ENCODE results near the gene DUSP11.

DUSP11 gene

GRCh38 chr2:73779467-73780236, at the start of gene DUSP11:
Gene DUSP11 (minus strand): TSS chr2:73780103. CDS start chr2:73779974, 129 bp downstream.
- peak within 1 kb of the TSS; percentile 62 for H3K4me3 ChIP-seq (ENCODE audit: low read depth, low read length)
- DNase-seq (ENCODE audit: low read depth) = peak; percentile 97
- peak; percentile 91 for TF ChIP-seq CTCF (IDR thresholded peaks at IDR 0.05; ENCODE audit: insufficient read depth, low read depth, low read length, missing control alignments)

- H3K4me3 ChIP-seq (ENCODE audit: low read depth, low read length) = peak within 1 kb of the TSS; percentile 69
- no peak for TF ChIP-seq CTCF (IDR thresholded peaks at IDR 0.05; ENCODE audit: insufficient read depth, low read depth, low read length, missing control alignments)
- DNase-seq (ENCODE audit: low read depth) = peak; percentile 96
These were observed 49.1 kb upstream of the DUSP11 start, which contains the start of gene STAMBP for GRCh38 chr2:73828818-73829570. Gene STAMBP (plus strand): TSS chr2:73828961. CDS start chr2:73830857, 1,896 bp downstream.

DNA sequence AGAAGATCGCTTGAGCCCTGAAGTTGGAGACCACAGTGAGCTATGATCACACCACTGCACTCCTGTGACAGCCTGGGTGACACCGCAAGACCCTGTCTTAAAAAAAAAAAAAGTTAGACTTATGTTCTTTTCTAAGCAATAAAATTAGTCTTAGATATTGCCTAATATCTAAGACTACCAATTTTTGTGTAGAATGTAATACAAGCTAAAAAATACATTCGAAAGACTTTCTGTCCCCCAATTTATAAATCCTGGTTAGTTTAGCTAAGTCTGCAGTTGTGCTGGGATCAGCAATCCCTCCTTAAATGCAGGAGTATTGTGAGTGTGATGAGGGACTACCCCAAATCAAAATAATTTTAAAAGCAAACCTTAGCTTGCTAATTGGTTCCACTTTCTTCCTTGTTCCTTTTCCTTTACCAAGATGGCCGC, 48.5 kb upstream of the DUSP11 start:
- no peak for DNase-seq (ENCODE audit: low read depth)
- H3K4me3 ChIP-seq (ENCODE audit: low read depth, low read length) = peak overlapping the region; percentile 69
- TF ChIP-seq CTCF (IDR thresholded peaks at IDR 0.05; ENCODE audit: insufficient read depth, low read depth, low read length, missing control alignments) = no peak

- no peak for TF ChIP-seq CTCF (IDR thresholded peaks at IDR 0.05; ENCODE audit: insufficient read depth, low read depth, low read length, missing control alignments)
- no peak for DNase-seq (ENCODE audit: low read depth)
These were observed 47.9 kb upstream of the DUSP11 start for GRCh38 chr2:73827660-73828388.

GRCh38 chr2:73827018-73827417, 47.1 kb upstream of the DUSP11 start:
- no peak overlapping the region for H3K4me3 ChIP-seq (ENCODE audit: low read depth, low read length)
- TF ChIP-seq CTCF (IDR thresholded peaks at IDR 0.05; ENCODE audit: insufficient read depth, low read depth, low read length, missing control alignments) = peak; percentile 40
- DNase-seq (ENCODE audit: low read depth) = peak; percentile 49

More at GRCh38 chr2:73827660-73828388, 47.9 kb upstream of the DUSP11 start:
- H3K4me3 ChIP-seq (ENCODE audit: low read depth, low read length) = peak overlapping the region; percentile 69

DNA sequence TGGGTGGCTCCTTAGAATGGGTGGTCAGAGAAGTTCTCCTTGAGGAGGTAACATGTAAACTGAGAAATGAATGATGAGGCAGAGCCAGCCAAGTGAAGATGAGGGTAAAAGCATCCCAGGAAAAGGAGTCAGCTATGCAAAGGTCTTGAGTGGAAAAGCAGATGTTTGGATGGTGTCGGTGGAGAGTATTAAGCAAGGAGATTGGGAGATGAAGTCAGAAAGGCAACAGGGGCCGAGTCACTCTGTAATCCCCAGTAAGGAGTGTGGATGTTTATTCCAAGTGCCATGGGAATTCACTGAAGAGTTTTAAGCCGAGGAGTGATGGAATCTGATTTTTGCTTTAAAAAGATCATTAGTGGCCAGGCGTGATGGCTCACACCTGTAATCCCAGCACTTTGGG, 45.5 kb upstream of the DUSP11 start:
- no peak for DNase-seq (ENCODE audit: low read depth)
- no peak for TF ChIP-seq CTCF (IDR thresholded peaks at IDR 0.05; ENCODE audit: insufficient read depth, low read depth, low read length, missing control alignments)
- no peak overlapping the region for H3K4me3 ChIP-seq (ENCODE audit: low read depth, low read length)
